Superior temporal gyrus (tissue), 1 donor: ENCODE measurements around the gene ALX3.

Experiments used
- DNase-seq: peaks from one replicate; pipeline ENCODE4 v3.0.0-alpha.2; 2016; ENCODE audit errors: extremely low spot score

Gene ALX3

DNA sequence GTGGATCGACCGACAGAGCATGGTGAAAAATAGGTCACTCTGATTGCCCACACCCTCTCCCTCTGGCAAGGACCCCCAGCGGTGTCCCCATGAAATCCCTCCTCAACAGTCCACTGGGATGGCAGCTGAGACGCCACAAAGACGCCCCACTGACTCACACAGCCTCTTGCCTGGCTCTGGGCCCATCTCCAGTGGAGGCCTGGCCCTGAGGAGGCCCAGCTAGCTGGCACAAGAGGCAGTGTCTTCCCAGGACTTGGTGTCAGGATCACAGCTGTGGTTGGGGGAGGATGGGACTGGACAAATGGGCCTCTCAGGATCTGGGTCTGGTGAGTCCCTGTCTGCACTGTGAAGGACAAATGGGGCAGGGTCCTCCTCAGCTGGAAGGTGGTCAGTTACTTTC, 4.6 kb downstream of the ALX3 start:
- DNase-seq, result no peak

DNA sequence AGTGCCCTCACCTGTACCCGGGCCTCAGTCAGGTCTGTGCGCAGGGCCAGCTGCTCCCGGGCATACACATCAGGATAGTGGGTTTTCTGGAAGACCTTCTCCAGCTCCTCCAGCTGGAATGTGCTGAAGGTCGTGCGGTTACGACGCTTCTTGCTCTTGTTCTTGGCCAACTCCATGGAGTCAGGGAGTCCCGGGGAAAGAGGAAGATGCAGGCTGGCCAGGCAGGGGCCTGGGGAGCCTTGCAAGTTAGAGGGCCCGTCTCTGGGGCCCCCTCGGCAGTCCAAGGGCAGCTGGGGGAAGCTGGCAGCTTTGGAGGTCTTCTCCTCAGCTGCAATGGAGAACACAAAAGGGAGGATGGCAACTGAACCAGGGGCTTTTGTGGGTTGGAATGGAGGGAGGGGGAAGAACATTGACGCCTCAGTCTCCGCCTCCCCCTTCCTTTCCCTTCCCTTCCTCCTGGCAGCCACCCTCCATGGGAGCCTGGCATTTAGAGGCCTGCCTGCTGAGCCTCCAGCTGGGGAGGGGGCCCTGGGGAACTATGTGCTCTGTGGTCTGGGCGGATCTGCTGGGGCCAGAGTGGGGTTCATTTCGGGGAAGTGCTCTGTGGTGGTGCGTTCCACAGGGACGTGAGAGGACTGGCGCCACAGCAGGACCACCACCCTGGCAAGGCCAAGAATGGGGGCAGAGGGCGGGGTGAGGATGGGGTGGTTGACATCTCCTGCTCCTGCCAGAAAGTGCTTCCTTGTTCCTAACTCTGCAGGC, 5.7 kb downstream of the ALX3 start:
- no peak for DNase-seq

DNA sequence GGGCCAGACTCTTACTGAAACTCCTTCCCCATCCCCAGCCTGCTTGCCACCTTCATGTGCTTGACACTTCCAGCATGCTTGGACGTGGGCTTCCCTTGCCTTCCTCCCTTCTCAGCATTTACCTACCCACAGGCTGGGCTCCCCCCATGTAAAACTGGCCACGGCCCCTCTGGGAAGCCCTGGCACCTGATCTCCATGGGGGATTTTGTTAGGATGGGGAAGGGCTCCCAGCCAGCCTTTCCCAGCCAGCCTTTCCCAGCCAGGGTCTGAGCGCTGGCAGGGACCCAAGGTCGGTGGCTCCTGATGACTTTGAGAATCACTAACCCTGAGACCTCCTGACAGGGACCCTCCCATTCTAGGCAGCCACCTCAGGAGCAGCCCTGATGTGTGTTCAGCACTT, 6.7 kb downstream of the ALX3 start:
- no peak for DNase-seq

DNA sequence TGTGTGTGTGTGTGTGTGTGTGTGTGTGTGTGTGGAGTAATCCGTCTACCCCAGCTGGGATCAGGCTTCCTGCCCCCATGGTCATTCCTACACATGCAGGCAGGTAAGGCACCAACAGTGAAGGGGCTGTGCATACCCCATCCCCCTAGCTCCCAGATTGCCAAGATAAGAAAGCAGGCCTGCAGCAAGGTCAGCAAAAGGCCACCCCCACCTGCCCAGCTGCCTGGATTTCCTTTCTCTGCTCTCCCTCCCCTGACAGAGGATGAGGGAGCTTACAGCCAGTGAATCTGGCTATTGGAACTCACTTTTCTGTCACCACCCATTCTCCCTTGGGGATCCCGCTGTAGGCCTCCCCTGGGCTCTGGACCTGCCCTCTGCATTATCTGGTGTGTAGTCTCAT, 7.9 kb downstream of the ALX3 start:
- no peak for DNase-seq

DNA sequence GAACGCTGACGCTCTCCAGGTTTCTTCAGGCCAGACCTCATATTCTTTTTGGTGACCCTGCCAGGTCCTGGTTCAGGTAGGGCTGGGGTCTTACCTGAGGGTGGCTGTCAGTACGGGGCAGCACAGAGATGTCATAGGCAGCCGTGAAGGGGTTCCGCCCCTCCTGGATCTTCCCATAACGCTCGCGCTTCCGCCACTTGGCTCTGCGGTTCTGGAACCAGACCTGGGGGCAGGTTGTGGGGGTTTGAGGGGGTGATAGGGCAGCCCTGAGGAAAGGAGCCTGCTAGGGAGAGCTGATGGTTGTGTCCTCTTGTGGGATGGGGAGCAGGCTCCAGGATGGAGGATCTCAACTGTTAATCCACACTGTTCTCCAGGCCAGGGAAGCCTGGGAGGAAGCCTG, 9.1 kb downstream of the ALX3 start:
- no peak for DNase-seq

DNA sequence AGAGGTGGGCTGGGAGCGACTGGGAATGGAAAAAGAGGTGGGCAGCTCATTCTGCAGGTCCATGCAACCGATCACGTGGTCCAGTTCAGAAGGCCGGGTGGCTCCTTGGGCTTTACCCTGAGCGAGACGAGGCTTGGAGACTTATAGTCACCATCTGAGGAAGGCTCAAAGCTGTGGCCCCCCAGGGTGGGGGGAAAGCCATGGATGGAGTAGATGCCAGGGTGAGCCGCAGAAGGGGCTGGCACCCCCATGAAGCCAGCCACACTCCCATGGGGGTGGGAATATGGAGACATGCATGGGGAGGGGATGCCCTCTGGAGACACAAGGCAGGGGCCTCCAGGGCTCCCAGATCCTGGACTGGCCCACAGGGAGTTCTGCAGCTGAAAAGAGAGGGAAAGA, 9.8 kb downstream of the ALX3 start:
- DNase-seq, result no peak

DNA sequence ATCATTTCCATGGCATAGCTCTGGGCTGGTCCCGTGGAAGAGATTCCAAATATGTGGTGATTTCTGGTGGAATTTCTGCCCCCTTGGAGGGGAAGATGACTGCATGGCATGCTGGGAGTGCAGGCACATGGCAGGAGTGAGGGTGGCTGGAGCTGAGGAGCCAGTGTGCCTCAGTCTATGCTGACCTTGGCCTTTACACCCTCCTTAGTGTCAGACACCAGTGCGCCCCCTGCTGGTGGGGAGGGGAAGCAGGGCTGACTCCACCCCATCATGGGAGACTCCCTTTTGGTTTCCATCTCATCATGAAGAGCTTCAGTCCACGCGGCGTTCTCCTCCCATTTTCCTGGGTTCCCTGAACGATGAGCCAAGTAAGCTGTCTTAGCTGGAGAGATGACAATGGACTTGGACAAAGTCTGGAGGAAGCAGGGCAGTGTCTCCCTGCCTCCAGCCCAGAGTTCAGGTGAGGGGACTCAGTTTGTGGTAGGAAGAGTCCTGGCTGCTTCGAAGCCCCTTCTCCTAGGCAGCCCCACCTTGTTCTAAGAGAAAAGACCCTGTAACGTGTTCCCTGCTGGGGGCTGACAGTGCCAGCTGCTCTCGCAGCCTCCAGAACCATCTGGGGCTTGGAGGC, 10.3 kb downstream of the ALX3 start:
- DNase-seq, result no peak

DNA sequence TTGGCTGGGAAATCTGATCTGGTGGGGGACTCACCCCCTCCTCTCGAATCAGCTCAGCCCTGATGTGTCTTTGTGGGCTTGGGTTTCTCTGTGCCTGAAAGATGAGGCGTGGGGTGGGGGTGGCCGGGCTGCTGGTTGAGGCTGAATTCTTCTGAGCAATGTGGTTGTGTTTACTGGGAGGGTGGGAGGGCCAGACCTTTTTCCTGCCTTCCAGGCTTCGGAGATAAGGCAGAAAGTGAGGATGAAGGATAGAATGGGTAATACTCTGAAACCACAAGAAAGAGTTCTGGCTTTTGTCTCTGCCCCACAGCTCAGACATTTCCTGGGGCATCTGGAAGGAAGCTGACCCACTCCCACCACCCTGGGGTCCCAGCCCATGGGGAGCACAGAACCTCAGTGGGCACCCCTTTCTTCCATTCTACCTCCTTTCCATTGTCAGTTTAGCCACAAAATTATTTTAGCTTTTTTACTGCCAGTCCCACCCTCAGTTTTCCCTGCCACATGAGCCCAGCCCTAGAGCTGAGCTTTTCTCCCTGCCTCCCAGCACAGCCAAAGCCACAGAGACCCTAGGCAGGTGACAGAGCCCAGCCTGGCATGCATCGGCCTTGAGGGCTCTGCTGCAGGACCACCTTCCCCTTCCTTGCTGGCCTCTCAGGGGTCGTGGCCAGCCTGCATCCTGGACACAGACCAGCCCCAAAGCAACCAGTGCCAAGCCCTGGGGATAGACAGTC, 11.2 kb downstream of the ALX3 start:
- no peak for DNase-seq

DNA sequence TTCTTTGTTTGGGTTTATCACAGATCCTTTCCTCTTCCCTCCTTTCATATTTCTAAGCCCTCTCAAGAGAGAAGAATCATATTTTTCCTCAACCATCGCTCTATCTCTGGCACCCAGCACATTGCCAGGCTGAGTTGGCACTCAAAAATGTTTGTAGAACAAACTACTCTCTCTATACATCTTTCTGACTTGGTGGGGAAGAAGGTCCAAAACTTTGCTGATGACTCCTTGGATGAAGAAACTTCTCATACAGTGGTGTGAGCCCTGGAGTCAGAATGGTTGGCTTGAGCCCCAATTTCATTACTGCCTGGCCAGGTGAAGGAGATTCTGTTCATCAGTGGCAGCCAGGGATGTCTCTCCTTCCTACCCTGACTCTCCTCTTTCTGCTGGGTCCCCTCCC, 11.9 kb downstream of the ALX3 start:
- DNase-seq, result no peak

DNA sequence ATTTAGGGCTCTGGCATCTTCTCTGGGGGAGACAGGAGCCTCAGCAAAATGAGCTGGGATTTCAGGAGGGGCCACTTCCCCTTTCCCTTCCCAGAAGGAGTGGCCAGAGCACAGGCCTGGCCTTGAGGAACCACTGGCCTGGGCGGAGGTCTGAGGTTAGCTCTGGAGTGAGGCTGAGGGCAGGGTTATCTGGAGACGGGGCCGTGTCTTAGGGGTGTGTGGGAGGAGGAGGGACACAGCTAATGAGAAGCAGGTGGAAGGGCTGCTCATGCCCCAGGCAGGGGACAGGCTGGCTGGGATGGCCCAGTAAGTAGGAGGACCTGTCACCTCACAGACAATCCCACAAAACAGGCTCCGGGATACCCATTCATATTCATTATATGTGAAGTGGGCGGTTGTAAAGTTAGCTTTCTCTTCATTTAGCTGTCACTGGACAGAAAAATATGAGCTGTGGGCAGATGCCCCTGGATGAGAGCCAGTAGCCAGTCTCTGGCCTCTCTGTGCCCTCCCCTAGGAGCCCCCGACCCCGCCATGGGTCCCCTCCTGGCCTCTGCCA, 12.4 kb downstream of the ALX3 start:
- DNase-seq, result no peak

DNA sequence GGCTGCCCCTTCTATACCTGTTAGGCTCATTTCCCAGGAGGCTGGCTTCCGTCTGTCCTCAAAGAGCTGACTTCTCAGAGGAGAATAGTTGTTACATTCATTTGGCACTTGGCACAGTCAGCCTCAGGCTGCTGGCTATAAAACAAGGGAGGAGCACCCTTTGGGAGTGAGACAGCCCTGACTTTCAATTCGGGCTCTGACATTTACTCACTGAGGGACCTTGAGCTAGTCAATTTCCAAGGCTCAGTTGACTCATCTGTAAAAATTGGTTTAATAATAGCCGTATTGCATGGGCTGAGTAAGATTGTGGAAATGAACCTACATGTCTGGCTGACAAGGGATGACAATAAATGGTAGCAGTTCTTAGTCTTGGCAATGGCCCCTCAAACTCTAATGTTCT, 13.7 kb downstream of the ALX3 start:
- DNase-seq, result no peak

DNA sequence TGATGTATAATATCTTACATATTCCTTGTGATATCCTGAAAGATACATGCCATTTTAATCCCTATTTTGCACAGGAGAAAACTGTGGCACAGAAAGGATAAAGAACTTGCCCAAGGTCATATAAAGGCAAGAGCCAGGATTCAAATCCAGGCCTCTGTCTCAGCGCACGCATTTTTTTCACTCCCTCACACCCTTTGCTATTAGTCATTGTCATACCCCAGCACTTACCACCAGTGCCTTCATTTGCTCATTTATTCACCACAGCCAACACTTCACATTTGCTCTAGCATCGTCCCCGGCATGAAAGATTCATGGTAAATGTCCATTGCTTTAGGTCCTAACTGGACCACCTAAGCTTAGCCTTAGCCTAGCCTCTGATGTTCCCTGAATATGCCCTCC, 14.2 kb downstream of the ALX3 start:
- DNase-seq, result no peak

DNA sequence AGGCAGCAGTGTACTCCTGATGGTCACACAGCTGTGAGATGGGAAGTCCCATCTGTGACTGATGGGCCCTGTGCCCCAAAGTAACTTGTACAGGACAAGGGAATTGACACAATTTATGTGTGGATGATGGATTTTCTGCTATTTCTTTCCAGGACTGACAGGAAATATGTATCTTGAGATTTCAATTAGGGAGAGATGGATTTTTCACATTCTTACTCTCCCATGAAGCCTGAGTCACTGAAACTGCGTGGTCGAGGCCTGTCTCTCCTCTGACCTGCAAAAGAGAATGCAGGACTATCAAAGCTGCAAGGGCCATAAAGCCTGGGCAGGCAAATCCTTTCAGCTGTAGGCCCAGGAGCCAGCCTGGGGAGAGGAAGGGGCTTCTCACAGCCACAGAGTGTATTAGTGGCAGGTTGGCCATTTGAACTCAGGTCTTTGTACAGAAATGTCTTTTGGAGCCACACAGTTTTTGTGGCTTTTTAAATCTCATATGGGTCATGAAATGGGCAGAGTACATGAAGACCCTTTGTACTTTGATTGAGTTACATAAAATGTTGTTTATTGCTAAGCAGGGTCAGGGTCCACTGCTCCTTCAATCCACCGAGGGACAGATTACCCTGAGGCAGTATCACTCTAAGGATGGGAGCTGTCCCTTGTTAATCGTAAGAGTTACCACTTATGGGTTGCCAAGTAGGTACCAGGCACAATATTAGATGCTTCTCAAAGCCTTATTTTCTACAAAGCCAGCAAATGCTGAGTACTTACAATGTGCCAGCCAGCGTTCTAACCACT, 14.8 kb downstream of the ALX3 start:
- no peak for DNase-seq

DNA sequence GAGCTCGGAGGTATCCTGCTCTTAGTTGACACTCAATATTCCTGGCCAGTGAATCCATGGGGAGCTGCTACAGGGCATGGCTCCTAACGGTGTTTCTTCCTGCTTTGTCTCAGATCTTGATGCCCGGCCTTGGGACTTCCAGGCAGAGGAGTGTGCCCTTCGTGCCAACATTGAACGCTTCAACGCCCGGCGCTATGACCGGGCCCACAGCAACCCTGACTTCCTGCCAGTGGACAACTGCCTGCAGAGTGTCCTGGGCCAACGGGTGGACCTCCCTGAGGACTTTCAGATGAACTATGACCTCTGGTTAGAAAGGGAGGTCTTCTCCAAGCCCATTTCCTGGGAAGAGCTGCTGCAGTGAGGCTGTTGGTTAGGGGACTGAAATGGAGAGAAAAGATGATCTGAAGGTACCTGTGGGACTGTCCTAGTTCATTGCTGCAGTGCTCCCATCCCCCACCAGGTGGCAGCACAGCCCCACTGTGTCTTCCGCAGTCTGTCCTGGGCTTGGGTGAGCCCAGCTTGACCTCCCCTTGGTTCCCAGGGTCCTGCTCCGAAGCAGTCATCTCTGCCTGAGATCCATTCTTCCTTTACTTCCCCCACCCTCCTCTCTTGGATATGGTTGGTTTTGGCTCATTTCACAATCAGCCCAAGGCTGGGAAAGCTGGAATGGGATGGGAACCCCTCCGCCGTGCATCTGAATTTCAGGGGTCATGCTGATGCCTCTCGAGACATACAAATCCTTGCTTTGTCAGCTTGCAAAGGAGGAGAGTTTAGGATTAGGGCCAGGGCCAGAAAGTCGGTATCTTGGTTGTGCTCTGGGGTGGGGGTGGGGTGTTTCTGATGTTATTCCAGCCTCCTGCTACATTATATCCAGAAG, 16.7 kb downstream of the ALX3 start:
- DNase-seq, result peak; percentile 81

DNA sequence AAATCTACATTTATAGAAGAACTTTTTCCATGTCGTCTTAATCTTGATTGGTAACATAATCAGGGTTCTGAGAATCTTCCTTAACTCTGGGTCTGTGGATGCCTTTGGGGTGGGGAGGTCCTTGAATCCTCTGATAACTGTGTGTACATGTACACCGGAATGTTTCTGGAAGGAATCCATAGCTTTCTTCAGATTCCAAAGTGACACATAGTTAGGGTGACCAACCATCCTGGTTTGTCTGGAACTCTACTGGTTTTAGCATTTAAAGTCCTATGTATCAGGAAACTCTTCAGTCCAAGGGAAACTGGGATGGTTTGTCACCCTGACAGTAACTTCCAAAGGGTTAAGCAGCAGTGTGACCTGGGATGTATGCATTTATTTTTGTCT, 19.2 kb downstream of the ALX3 start:
- no peak for DNase-seq

DNA sequence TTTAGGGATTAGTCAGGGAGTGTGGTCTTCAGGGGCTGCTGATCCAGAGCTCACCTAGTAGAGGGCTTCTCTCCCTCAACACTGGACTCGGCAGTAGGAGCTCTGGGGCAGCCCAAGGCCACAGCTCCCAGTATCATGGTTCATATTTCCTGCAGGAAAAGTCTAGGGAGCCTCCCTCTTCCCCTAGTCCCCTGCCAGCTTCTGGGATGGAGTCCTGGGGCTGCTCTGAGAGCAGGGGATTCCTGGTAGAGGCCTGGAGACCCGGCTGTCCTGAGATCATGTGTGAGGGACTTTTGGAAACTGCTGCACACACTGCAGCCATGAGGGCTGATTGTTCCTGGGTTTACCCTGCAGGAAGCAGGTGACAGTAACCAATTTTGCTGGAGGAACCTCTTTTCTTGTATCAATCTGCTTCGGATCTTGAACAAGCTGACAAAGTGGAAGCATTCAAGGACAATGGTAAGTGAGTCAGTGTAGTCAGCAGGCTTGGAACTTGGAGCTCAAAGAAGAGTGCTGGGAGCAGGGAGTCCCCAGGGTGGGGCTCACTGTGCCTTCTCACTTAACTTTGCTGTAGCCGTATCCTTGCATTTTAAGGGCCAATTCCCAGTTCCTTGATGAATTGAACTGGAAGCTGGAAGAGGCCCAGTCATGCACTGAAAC, 19.7 kb downstream of the ALX3 start:
- no peak for DNase-seq

DNA sequence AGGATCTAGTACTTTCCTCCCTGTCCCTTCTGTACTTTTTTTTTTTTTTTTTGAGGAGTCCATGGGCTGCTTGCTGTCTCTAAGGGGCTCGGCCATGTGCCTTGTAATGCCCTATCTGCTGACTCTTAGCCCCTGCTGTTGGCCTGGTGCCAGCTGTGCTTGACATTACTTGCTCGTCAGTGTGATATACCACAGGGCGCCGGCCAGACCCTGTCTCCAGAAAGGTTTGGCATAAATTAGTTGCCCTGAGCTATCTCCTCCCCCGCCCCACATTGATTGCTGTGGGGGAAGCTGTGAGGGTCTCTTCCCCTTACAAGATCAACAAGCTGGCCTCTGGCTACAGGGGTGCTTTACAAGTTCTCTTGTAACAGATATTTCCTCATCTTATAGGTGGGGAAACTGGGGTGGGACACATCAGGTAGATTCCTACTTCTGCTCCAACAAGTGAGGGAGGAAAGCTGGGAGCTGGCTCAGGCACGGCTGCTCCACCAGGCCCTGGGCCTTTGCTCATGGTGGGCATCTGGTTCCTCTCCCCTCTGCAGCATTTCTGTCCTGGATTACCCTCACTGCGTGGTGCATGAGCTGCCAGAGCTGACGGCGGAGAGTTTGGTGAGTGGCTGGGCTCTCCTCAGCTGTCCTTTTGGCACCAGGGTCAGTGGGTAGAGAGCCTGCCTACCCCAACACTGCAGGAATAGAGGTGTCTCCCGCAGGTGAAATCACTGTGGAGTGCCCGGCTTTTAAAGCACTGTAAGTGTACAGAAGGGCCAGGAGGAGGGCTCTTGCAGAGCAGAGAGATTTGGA, 20.5 kb downstream of the ALX3 start:
- no peak for DNase-seq

DNA sequence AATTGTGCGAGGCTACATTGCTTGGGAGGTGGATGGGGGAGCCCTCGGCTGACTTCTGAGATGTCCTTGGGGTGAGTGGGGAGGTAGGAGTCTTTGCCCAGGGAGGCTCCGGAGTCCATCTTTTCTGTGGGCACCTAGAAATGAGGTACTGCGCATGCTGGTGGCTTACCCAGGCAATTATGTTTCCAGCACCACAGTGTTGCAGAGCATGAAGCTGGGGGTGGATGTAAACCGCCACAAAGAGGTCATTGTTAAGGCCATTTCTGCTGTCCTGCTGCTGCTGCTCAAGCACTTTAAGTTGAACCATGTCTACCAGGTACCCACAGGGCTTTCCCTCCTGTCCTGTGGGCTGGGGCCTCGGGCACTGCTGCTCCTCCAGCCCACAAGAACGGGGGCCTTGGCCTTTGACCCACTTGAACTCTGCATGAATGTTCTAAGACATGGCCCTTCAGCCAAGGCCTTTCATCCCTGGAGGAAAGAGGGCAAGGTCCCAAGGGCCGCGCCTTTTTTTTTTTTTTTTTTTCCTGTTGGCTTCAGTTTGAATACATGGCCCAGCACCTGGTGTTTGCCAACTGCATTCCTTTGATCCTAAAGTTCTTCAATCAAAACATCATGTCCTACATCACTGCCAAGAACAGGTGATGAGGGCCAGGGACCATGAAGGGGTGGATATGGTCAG, 21.4 kb downstream of the ALX3 start:
- peak; percentile 64 for DNase-seq

DNA sequence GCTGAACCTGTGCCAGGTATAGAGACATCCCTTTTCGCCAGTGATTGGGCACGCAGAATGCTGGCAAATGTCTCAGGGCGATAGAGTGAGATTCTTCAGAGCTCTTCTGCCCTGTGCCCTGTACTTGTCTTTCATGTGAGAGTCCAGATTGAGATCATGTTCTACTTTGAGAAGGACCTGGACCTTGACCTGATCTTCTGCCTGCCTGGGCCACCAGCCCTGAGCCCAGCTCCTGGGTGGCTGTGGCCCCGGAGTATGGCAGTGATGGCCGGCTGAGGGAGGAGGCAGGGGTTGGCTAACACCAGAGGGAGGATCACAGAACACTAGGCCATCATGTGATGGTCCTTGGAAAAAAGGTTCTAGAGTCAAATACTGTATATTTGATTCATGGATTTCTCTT, 22.2 kb downstream of the ALX3 start:
- no peak for DNase-seq
